Eye (tissue), 1 donor: Measurements from ENCODE around the gene NOS1AP.
A peak's percentile ranks its signal among the peaks of the same experiment; 100 is the strongest.
"Not testable (repeated sequence)": the region's sequence is repeated elsewhere in the genome, so short reads cannot be mapped to it uniquely, and the experiment has no call there.

Experiments
- DNase-seq: peaks from one replicate; pipeline ENCODE4 v3.0.0-alpha.2; 2015

Gene NOS1AP

DNA sequence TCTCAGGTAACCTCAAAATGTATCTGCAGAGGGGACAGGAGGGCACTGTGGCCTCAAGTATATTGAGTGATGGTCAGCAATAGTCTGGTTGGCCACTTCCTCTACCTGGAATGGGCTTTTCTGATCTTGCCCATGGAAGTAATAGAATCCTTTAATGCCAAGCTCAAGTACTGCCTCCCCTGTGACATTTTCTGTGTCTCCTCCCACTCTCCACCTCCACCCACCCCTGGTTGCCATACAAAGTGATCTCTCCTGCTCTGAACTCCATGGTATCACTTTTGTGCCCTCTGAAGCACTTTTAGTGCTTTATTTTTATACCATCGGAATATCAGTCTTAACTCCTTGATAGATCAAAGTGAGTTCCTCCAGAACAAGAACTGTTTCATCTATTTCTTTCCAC lies 9.2 kb upstream of the NOS1AP start:
- no peak for DNase-seq

DNA sequence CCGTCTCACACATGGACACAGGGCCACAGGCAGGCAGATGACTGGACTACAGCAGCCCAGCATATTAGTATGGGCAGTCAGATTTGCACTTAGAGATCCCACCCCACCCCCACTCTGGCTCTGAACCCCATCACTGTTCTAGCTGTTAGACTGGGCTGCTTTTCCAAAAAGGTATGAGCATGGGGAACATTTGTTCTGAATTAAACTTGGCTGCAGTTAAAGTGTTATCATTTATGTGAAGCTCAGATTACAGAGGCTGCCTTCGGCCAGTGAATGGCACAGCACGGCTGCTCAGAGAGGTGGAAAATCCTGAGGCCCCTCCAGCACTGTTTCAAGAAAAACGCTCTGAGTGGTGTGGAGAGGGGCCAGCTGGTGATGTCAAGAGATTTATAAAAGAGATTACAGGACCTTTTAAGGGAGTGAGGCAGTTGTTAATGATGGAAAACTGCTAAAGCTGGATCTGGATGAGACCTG lies 6.9 kb upstream of the NOS1AP start:
- DNase-seq, result peak; percentile 83

GRCh38 chr1:162065016-162065415 lies 4.5 kb upstream of the NOS1AP start:
- DNase-seq, result no peak

DNA sequence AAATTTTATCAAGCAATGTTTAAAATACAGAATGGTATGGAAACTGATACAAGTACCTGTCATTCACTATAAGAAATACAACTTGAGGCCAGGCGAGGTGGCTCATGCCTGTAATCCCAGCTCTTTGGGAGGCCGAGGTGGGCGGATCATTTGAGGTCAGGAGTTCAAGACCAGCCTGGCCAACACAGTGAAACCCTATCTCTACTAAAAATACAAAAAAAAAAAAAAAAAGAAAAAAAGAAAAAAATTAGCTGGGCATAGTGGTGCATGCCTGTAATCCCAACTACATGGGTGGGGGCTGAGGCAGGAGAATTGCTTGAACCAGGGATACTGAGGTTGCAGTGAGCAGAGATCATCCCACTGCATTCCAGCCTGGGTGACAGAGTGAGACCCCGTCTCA lies 2.7 kb upstream of the NOS1AP start:
- DNase-seq, result not testable (repeated sequence)

- DNase-seq, result no peak
Observed at GRCh38 chr1:162067466-162067865, 2.0 kb upstream of the NOS1AP start.

GRCh38 chr1:162068301-162068700 lies 1.2 kb upstream of the NOS1AP start:
- no peak for DNase-seq

GRCh38 chr1:162070094-162070748 lies 730 bp downstream of the NOS1AP start:
- DNase-seq, result no peak

- DNase-seq, result peak; percentile 41
Observed at GRCh38 chr1:162070825-162071224, 1.3 kb downstream of the NOS1AP start.

GRCh38 chr1:162072740-162073139 lies 3.2 kb downstream of the NOS1AP start:
- DNase-seq, result no peak

- no peak for DNase-seq
Observed at GRCh38 chr1:162074276-162075005, 5.0 kb downstream of the NOS1AP start.

GRCh38 chr1:162075862-162076261 lies 6.4 kb downstream of the NOS1AP start:
- DNase-seq, result no peak

DNA sequence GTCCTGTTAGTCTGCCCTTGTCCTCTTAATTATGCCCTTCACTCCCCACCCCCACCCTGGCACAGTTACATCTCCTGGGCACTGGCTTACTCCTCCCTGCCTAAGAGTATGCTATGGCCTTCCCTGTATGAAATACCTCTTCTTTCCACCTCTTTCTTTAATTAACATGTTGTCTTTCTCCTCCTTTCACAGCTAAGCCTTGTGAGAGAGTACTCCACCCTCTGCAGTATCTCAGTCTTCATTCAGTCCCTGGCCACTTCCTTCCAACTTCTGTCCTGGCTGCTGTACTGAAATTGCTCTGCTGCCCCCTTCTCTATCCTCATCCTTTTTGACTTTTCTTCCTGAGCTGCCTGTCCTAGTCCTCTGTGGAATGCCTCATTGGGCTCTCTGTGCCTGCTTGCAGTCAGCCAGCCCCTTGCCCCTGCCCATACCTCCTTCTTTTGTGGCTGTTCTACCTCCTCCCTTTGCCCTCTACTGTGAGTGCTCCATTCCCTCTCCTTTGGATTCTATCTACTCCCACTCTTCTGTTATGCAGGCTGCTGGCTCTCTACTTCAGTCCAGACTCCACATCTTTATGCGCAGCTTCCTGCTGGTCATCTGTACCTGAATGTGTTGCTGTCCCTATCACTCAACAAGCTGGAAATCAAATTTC lies 8.3 kb downstream of the NOS1AP start:
- DNase-seq, result no peak

GRCh38 chr1:162079030-162079429 lies 9.5 kb downstream of the NOS1AP start:
- DNase-seq, result no peak

GRCh38 chr1:162080472-162081015 lies 11.1 kb downstream of the NOS1AP start:
- DNase-seq, result no peak

DNA sequence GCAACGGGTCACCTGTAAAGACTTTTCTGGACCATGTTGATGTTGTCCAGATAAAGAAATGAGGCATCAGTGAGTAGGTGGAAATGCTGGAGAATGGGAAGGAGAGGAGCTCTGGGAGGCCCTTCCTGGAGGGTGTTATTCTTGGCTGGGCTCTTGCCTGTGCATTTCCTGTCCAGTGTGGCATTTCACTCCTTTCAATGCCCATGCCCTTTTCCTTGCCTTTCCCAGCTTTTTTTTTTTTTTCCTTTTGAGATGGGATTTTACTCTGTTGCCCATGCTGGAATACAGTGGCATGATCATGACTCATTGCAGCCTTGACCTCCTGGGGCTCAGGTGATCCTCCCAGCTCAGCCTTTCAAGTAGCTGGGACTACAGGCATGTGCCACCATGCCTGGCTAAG lies 11.8 kb downstream of the NOS1AP start:
- no peak for DNase-seq

GRCh38 chr1:162082080-162082479 lies 12.6 kb downstream of the NOS1AP start:
- not testable (repeated sequence) for DNase-seq

DNA sequence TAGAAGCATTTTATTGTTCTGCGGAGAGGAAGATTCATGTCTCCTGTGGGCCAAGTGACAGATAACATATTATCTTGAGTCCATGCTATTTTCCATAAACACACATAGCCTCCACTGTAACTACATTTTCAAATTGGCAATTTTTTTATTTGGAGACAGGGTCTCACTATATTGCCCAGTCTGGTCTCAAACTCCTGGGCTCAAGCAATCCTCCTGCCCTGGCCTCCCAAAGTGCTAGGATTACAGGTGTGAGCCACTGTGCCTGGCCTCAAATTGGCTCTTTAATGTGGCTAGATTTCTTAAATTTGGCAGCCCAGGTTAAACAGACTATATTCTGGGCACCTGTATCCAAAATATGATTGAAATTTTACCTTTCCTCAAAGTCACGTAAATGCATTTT lies 13.8 kb downstream of the NOS1AP start:
- DNase-seq, result no peak

- DNase-seq, result no peak
Observed at GRCh38 chr1:162085991-162086390, 16.5 kb downstream of the NOS1AP start.

DNA sequence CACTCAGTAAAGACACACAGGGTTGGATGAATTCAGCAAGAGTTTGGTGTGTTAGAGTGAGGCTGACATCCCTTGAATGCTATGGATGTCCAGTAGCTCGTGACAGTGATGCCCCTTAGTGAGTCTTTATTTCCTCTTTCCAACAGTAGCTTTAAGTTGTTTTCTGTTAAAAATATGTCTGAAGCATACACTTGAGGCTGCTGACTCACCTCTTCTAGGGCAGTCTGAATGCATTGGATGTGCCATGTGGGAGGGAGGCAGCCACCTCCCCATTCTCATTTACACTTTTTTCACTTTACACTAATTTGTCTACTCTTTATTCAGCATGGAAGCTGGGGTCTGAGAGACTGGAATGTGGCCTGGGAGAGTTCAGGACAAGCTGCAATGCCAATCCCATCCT lies 17.6 kb downstream of the NOS1AP start:
- DNase-seq, result no peak

DNA sequence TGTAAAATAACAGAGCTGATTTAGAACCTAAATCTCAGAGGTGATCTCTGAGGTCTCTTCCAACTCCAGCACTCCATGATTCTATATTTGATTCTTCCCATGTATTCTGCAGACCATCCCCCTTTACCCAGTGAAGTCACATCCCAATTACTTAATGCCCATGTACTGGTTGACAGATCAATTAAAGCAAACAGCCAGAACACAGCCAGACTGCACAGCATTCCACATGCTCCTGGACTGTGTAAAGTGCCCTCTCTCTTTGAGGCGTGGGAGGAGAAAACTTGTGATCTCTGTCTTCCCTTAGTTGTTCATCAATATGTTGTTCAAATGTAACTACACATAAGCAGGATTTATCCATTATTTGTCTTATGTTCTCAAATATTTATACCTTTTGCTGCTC lies 18.1 kb downstream of the NOS1AP start:
- peak; percentile 27 for DNase-seq

- no peak for DNase-seq
Observed at GRCh38 chr1:162088281-162088969, 18.9 kb downstream of the NOS1AP start.

- DNase-seq, result no peak
Observed at GRCh38 chr1:162089748-162090147, 20.3 kb downstream of the NOS1AP start.

DNA sequence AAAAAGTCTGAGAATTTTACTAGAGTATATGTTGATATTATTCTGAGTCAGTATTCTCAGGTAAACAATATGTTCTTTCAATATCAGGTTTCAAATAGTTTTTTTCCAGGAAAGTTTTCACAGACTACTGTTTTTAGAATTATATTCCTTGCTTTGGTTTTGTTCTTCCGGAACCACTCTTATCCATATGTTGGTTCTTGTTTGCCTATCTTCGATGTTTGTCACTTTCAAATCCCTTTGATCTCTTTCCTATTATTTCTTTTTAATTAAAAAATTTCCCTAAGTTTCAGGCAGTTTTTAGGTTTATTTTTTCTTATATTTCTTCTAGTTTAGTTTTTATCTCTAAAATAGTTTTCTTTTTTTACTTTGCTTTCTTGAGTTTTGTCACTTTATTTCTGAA lies 20.9 kb downstream of the NOS1AP start:
- no peak for DNase-seq
